ENCODE results near the gene TMEM9B. TPM values are rescaled to one million over a fixed set of nuclear protein-coding genes. Genes with fewer than 3 reads are reported as not detected.

TMEM9B gene
- polyA plus RNA-seq, 2 of the 4 experiments (the other 2 are of a cell fraction), result 35.1 to 47.3 TPM

GRCh38 chr11:8985462-8985861 lies 21.2 kb upstream of the TMEM9B start:
- CTCF ChIA-PET, result no interaction called here
- ATAC-seq, result no peak

GRCh38 chr11:8983552-8983951 lies 19.3 kb upstream of the TMEM9B start:
- POLR2A ChIA-PET, result interaction anchor here (1.0 kb wide), 1 partner anchor 12 kb away, joined by 3 read pairs; no protein-coding TSS in a partner anchor
- H3K4me2 ChIP-seq, result no peak overlapping the region
- DNase-seq (ENCODE audit: low read depth in 1 of 2, low spot score in 1 of 2) (no peak), FAIRE-seq (no peak), ATAC-seq (no peak)
- 78% methylated on average over 2 of the region's 2 CpGs for WGBS (ENCODE audit: missing lambda C conversion rate)
- no peaks in the 10 kb centered on the region for H3K9me3 ChIP-seq
- CTCF ChIA-PET, result interaction anchor here (1.1 kb wide), 1 partner anchor 31 kb away, joined by 3 read pairs; no protein-coding TSS in a partner anchor
- H3K27ac ChIP-seq, result no peak overlapping the region
- H3K4me3 ChIP-seq, result no peak overlapping the region
- H3K4me1 ChIP-seq, result no peaks in the 10 kb centered on the region
- no peak for TF ChIP-seq CTCF (IDR thresholded peaks at IDR 0.05)
- no peak for TF ChIP-seq KDM5A (IDR thresholded peaks at IDR 0.05)
- no peak for TF ChIP-seq CHD2 (IDR thresholded peaks at IDR 0.05; ENCODE audit: low read length, partially characterized antibody)
- no peak for TF ChIP-seq GATA3 (IDR thresholded peaks at IDR 0.05; ENCODE audit: borderline replicate concordance)
- no peak for TF ChIP-seq RCOR1 (IDR thresholded peaks at IDR 0.05; ENCODE audit: low read depth, low read length)
- TF ChIP-seq ATOH8 (CRISPR knock-in tag; IDR thresholded peaks at IDR 0.05; ENCODE audit: low read depth), result no peak
- TF ChIP-seq ZFP36 (IDR thresholded peaks at IDR 0.05; ENCODE audit: borderline replicate concordance, partially characterized antibody), result no peak
- no peak for TF ChIP-seq TP53 (CRISPR knock-in tag; IDR thresholded peaks at IDR 0.05)
- TF ChIP-seq NR3C1 (IDR thresholded peaks at IDR 0.05), result no peak

More at GRCh38 chr11:8985462-8985861, 21.2 kb upstream of the TMEM9B start:
- no peaks in the 10 kb centered on the region for H3K9me3 ChIP-seq
- no peaks in the 10 kb centered on the region for H3K4me1 ChIP-seq
- POLR2A ChIA-PET, result no interaction called here
- DNase-seq (ENCODE audit: low read depth in 1 of 2, low spot score in 1 of 2), result no peak
- 59% methylated on average over 5 of the region's 5 CpGs for WGBS (ENCODE audit: missing lambda C conversion rate)
- no peak for FAIRE-seq
- TF ChIP-seq E2F6 (IDR thresholded peaks at IDR 0.05; ENCODE audit: borderline replicate concordance, low read depth), result no peak
- TF ChIP-seq ELK1 (IDR thresholded peaks at IDR 0.05; ENCODE audit: low read depth, low read length), result no peak
- TF ChIP-seq EHF (CRISPR knock-in tag; IDR thresholded peaks at IDR 0.05), result no peak
- no peak for TF ChIP-seq KDM1A (IDR thresholded peaks at IDR 0.05; ENCODE audit: low read depth)
- no peak for TF ChIP-seq RCOR1 (IDR thresholded peaks at IDR 0.05; ENCODE audit: low read depth, low read length)
- TF ChIP-seq HES2 (IDR thresholded peaks at IDR 0.05), result no peak
- TF ChIP-seq ATOH8 (CRISPR knock-in tag; IDR thresholded peaks at IDR 0.05; ENCODE audit: low read depth), result no peak
- no peak for TF ChIP-seq CTCF (IDR thresholded peaks at IDR 0.05)
- no peak for TF ChIP-seq MYC (IDR thresholded peaks at IDR 0.05; ENCODE audit: borderline replicate concordance, low read length)
- TF ChIP-seq HMGXB4 (CRISPR knock-in tag; IDR thresholded peaks at IDR 0.05; ENCODE audit: borderline replicate concordance), result no peak
- no peak overlapping the region for H3K4me2 ChIP-seq
- H3K4me3 ChIP-seq, result no peak overlapping the region
- H3K27ac ChIP-seq, result no peak overlapping the region

Data from A549 (cell line).